Cerebellar cortex (tissue), 1 donor: ENCODE data around the gene ITPRID2.

Experiments
- DNase-seq: peaks from one replicate; pipeline ENCODE4 v3.0.0-alpha.2; 2015; ENCODE audit warnings: low spot score

The ITPRID2 gene

DNA sequence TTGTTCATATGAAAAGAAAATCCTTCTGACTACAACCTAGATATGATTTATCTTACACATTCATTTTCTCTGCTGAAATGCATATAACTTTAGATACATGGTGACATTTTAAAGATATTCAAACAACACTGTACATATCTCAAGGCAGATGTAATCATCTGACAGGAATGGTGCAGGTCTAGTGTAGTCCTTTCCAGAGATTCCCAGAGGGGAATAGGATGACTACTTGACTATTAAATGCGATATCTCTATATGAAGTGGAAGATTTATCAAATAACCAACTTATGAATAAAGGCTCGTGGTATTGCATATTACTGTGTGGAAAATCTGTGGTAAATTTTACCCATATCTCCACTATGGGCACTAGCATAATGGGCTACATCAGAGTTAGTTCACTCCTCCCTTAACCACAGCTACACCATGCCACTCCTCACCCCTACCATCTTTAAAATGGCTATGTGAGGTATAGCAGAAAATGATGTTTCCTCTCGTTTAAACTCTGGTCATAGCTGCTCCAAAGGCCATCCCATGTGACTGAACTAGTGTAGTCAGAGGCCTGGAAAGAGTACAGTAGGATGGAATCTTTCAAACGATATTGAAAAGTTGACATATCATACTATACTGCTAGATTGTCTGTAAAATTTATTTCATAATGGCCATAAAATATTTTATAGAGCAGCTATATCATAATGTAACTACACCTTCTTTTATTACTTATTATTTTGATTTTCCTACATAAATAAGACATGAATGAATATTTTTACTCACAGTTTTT is 9.1 kb upstream of the ITPRID2 start:
- no peak for DNase-seq

DNA sequence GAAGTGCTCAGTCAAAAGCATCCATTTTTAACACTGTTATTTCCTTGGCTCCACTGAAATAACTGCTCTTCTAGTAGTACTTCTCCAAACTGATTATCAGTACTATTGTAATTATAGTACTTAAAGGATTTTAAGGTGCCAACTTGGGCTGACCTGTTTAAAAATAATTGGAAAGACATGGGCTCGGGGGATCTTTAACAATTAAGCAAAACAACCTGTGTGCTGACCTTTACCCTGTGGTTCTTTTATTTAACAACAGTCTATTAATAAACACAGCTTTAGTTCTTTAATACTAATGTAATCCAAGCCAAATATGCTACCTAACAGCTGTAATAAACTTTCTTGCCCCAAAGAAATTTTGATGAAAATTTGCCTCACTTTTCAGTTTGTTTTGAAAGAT is 6.9 kb upstream of the ITPRID2 start:
- no peak for DNase-seq

DNA sequence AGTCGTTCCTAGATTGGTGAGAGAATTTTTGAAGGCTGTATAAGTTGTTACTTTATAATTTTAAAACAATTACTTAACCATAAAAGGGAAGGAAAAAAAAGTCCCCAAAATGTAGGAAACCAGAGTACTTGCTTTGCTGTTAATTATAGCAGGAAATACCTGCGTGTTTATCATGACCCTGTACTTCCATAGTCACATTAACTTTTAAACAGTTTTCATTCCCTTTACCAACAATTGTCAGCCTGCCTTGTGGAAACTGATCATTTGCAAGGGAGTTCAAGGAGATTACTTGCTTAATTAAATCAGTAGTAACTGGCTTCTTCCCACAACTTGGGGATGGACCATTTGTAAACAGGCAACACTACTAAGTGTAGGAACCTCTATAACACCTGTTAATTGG is 6.4 kb upstream of the ITPRID2 start:
- DNase-seq = no peak

GRCh38 chr2:181886192-181886591 is 5.3 kb upstream of the ITPRID2 start:
- no peak for DNase-seq

GRCh38 chr2:181887045-181887444 is 4.5 kb upstream of the ITPRID2 start:
- no peak for DNase-seq

DNA sequence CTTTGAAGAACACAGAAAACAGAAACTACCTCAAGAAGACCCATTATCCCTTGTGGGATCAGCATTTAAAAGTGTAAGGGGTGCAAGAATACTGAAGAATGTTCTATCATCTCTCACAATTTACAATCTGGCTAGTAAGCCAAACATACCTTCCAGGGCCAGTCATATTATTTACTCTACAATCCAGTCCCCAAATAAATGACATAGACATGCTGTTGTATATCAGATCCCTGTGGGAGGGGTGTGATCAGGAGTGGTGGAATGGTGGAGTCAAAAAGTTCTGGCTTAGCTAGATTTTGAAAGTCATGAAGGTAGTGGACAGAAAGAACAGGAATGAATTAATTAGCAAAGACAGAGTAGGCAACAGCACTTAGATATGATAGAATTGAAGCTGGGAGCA is 1.8 kb upstream of the ITPRID2 start:
- no peak for DNase-seq

GRCh38 chr2:181890271-181890670 is 1.3 kb upstream of the ITPRID2 start:
- no peak for DNase-seq

DNA sequence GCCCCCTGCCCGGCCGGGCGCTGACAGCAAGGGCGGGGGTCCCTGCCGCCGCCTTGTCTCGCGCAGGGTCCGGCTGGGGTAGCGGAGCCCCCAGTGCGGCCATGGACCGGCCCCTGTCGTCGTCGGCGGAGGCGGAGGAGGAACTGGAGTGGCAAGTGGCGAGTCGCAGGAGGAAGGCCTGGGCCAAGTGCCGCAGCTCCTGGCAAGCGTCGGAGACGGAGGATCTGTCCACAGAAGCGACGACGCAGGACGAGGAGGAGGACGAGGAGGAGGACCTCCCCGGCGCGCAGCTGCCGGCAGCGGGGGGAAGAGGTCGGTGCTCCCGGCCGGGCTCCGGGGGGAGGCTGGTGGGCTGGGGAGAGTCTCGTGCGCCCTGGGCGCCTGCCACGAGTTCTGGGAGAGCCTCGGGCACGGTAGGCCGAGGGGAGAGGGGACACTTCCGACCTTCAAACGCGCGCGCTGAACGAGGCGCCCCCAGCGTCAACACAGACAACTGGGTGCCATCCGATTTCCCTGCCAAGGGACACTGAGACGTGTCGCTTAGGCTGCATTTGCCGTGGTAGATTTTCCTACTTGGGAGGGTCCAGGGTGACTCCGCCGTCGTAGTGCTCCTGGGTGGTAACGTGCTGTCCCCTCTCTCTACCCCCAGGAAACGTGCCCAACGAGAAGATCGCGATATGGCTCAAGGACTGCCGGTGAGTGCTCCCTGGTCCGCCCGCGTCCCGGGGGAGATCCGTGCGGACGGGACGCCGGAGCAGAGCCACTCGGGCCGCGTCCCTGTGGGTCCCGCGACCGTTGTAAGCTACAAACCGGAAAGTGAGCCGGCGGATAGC is 652 bp downstream of the ITPRID2 start:
- peak; percentile 61 for DNase-seq

DNA sequence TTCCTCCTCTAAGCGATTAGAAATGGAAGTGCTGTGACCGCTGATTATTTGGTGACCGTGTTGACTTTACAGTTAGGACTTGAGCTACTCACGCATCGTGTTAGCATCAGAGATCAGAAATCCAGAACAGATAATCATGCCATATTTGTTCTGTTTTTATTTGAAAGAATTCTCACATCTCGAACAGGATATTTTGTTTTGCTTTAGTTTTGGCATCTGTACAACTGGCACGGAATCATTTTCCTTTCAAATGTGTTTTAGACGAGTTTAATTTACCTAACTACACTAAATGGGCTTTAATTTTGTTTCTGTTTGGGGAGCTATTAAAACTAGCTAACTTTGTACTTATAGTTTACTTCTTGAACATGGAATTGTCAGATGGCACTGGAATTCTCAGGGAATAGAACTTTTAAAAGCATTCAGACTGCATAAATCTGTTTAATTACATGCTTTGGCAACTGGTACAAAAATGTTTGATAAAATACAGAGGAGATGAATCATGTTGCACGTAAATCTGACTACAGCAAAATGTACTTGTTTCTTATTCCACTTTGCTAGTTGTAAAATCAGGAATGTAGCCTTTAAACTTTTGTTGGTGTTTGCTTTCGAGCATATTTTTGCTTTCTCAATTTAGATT is 1.4 kb downstream of the ITPRID2 start:
- DNase-seq = peak; percentile 58

DNA sequence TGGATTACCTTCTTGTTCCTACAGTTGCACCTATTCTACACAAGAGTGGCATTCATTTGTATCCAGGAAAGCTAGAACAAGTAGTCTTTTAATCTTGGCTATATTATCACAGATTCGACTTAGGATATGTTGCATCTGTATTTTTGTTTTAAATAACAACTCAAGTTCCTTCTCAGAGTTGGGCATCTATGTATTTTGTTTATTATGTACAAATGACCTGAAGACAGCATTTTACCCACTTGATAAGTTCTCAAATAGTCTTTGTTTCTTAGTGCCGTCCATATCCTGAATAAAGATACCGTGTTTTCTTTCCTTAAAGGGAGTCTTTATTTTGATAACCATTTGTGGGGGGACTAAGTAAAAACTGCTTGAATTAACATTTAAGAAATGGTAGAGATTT is 2.9 kb downstream of the ITPRID2 start:
- DNase-seq = peak; percentile 31

GRCh38 chr2:181895818-181896217 is 4.3 kb downstream of the ITPRID2 start:
- DNase-seq = peak; percentile 6

DNA sequence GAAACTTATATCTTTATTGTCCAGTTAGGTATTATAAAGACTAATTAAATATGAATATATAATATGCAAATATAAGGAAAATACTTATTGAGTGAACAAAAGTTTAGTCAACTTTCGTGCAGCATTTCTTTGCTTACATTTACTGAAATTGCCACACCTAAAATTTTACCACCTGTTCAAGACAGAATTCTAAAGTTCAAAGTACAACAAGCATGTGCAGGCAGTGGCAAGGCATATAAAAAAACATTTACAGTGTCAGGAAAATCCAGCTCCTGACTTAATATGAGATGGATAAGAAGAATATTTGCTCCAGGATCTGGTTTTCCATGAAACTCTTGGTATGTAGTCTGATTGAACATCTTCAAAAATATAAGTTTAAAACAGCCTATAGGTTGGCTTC is 4.8 kb downstream of the ITPRID2 start:
- no peak for DNase-seq

DNA sequence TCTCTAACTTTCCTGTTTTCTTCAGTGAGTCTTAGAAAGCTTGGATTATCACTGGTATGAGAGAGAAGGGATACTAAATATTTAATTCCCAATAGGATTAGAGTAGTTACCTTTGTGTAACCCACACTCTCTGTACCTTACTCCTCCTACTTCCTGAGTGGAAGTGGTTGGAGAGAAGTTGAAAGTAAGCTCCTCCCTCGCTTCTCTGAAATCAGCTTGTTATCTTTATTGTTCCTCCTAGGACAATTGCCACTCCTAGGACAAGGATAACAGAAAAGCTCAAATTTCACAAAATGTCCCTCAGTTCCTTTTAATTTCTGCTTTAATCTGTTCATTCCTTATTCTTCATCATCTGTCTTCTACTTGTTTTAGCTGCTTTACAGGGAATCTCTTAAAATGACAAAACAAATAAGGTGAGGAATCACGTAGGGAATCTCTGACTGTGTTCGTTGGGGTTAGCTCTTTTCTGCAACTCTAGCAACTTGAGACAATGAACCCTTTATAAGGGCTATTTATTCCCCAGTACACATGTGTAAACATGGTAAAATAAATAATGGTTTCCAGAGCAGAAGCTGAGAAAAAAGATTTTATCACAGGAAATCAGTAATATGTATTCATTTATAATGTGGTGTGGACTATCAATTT is 8.6 kb downstream of the ITPRID2 start:
- DNase-seq = no peak

DNA sequence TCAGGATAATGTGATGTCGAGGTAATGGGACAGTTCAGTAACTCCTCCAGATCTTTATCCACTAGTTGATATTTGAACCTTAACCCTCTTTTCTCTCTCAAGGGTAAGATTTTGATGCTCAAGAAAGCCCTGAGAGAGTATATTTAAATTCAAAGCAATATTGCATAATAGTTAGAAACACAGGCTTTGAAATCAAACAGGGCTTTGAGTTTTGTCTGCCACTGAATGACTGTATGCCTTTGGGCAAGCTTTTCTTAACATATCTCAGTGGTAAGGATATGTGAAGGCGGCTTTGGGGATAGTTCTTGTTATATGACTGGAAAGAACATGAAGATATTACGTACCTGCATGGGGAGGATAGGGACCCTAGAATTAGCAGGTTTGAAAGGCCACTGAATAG is 11.1 kb downstream of the ITPRID2 start:
- no peak for DNase-seq

DNA sequence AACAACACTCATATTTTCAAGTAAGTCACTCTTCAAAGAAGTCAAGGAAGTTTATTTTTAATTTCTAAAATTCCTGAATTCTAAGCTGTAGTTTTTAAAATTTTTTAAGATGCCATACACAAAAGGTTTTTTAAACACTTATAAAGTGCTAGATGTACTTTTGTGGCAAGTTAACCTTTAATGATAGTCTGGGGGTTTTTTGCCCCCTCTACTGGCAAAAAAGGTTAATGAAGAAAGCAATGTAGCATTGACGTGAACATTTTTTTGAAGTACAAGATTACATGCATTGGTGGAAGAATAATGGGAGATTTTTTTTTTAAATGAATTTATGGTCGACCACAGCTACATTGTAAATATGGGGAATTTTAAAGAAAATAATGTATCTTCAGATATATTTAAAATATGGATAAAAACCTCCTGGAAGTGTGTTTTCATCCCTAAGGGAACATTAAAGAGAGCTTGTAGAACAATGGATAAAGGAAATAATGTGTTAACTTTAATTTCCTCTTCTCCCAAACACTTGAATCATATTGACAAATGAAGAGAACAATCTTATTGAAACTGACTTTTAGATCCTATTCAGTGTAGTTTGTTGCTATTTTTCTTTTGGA is 12.6 kb downstream of the ITPRID2 start:
- DNase-seq = peak; percentile 37

DNA sequence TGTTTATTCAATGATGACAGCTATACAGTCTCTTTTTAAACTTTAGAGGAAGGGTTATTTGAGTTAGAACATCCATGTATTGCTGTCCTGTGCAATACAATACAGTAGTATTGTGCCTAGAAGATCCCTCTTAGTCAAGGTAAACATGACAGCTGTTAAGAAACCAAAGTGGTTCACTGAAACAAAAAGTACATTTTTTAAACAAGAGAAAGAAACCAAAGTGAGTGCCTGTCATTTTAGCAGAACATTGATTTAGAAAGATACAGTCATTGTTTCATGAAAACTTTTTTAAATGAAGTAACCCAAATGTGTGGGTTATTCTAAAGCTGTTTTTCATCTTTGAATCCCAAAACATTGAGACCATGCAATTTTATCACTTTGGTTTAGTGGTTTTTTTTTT is 15.5 kb downstream of the ITPRID2 start:
- no peak for DNase-seq

GRCh38 chr2:181907635-181908034 is 16.1 kb downstream of the ITPRID2 start:
- no peak for DNase-seq

GRCh38 chr2:181910028-181910831 is 18.7 kb downstream of the ITPRID2 start:
- DNase-seq = no peak

DNA sequence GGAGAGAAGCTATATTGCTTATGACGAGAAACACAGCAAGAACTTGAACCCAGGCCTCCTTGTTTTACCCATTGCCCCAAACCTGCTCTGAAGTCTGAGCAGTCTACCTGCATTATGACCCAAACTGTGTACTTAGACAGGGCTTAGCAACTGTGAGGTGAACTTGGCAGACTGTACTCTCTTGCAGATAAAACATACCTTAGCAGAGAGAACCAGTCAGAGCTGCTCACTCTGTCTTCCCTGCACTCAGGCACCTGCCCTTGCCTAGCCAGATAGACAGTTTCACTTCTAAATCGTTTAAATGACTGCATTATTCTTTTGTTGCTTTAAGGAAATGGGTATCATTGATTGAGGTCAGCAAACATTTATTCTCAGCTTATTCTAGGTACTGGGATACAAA is 20.3 kb downstream of the ITPRID2 start:
- no peak for DNase-seq

DNA sequence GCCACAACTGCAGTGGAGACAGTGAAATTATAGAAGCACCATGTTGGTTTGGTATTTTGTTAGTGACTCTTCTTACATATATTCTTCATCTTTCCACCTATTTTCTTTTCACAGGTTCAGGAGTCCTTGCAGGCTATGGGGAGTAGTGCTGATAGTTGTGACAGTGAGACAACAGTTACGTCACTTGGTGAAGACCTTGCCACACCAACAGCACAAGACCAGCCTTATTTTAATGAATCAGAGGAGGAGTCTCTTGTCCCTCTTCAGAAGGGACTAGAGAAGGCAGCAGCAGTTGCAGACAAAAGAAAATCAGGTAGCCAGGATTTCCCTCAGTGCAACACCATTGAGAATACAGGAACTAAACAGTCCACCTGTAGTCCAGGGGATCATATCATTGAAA is 23.6 kb downstream of the ITPRID2 start:
- no peak for DNase-seq
